Posterior vena cava (tissue), 2 donors: ENCODE results near the gene ARHGAP25. TPM values are rescaled to one million over a fixed set of nuclear protein-coding genes. Genes with fewer than 3 reads are reported as not detected.

Experiments used
- DNase-seq: peaks from one replicate; pipeline ENCODE4 v3.0.0-alpha.2; 2020; ENCODE audit warnings: low spot score
- intact Hi-C, 2 donors: fragments of 100-400 bp; cut with DNase I; formaldehyde crosslinking; loops; one replicate each; pipeline versions ENCODE4 v1.14.1 to v1.14.2; 2022 to 2023
- total RNA-seq, 2 donors: library from RNA; stranded (reverse); fragmentation: NEBNext Ultra II Directional; extraction: Animal tissue kit (Norgen Biotek cat#: 25700); gene quantifications; one replicate each; pipeline ENCODE4 v1.2.1, GENCODE V29; 2021
- donor health status: DM: yes; HTN: yes; CAD: no.
- donor health status: DM: yes; HTN: yes; CAD: no.

ARHGAP25 gene
- total RNA-seq, 2 donors from 2014 or later = 8.1 to 10.7 TPM

- intact Hi-C loops = no loop called here
Observed at GRCh38 chr2:68807821-68808266, 73.2 kb downstream of the ARHGAP25 start.

GRCh38 chr2:68809324-68810240, 75.0 kb downstream of the ARHGAP25 start:
- intact Hi-C loops = no loop called here
- no peak for DNase-seq

More at GRCh38 chr2:68807821-68808266, 73.2 kb downstream of the ARHGAP25 start:
- no peak for DNase-seq

- intact Hi-C loops = no loop called here
- DNase-seq = peak; percentile 87
Observed at GRCh38 chr2:68811364-68811763, 76.8 kb downstream of the ARHGAP25 start.

- DNase-seq = no peak
- intact Hi-C loops = no loop called here
Observed at GRCh38 chr2:68812251-68812650, 77.6 kb downstream of the ARHGAP25 start.

- no peak for DNase-seq
- intact Hi-C loops = no loop called here
Observed at GRCh38 chr2:68813596-68813995, 79.0 kb downstream of the ARHGAP25 start.

GRCh38 chr2:68817306-68817705, 82.7 kb downstream of the ARHGAP25 start:
- no peak for DNase-seq
- intact Hi-C loops = no loop called here

GRCh38 chr2:68819556-68819955, 84.9 kb downstream of the ARHGAP25 start:
- intact Hi-C loops = no loop called here

GRCh38 chr2:68822207-68822872, 87.7 kb downstream of the ARHGAP25 start:
- intact Hi-C loops = no loop called here

More at GRCh38 chr2:68819556-68819955, 84.9 kb downstream of the ARHGAP25 start:
- no peak for DNase-seq

GRCh38 chr2:68824831-68825230, 90.2 kb downstream of the ARHGAP25 start:
- intact Hi-C loops = no loop called here
- no peak for DNase-seq

More at GRCh38 chr2:68822207-68822872, 87.7 kb downstream of the ARHGAP25 start:
- DNase-seq = no peak

GRCh38 chr2:68825866-68826265, 91.3 kb downstream of the ARHGAP25 start:
- intact Hi-C loops = no loop called here
- DNase-seq = no peak

- no peak for DNase-seq
- intact Hi-C loops = no loop called here
Observed at GRCh38 chr2:68827666-68828065, 93.1 kb downstream of the ARHGAP25 start.

GRCh38 chr2:68828887-68829708, 94.5 kb downstream of the ARHGAP25 start:
- intact Hi-C loops = no loop called here
- peak; percentile 99 for DNase-seq

GRCh38 chr2:68829749-68830148, 95.1 kb downstream of the ARHGAP25 start:
- DNase-seq = no peak
- intact Hi-C loops = no loop called here

- DNase-seq = no peak
- intact Hi-C loops = no loop called here
Observed at GRCh38 chr2:68831686-68832232, 97.1 kb downstream of the ARHGAP25 start.

GRCh38 chr2:68832233-68832869, 97.7 kb downstream of the ARHGAP25 start:
- intact Hi-C loops = no loop called here
- DNase-seq = peak; percentile 90

- no peak for DNase-seq
- intact Hi-C loops = no loop called here
Observed at GRCh38 chr2:68833162-68833561, 98.6 kb downstream of the ARHGAP25 start.

- intact Hi-C loops = no loop called here
- DNase-seq = no peak
Observed at GRCh38 chr2:68834737-68835376, 100.2 kb downstream of the ARHGAP25 start.

- no peak for DNase-seq
- intact Hi-C loops = no loop called here
Observed at GRCh38 chr2:68835621-68836020, 101.0 kb downstream of the ARHGAP25 start.
